Glutamatergic neuron (in vitro differentiated cells): ENCODE data around the gene BTBD17. TPM values are rescaled to one million over a fixed set of nuclear protein-coding genes. Genes with fewer than 3 reads are reported as not detected.
A peak's percentile ranks its signal among the peaks of the same experiment; 100 is the strongest.

Experiments used
- DNase-seq: peaks from one replicate; pipeline ENCODE4 v3.0.0; 2022
- H3K27ac Mint-ChIP-seq: one replicate; pipeline ENCODE4 v1.8.0; 2020; ENCODE audit warnings: mild to moderate bottlenecking, mixed read lengths, inconsistent platforms; ENCODE audit not compliant: unreplicated experiment
- H3K27me3 Mint-ChIP-seq: one replicate; pipeline ENCODE4 v1.8.0; 2020; ENCODE audit warnings: mild to moderate bottlenecking, moderate library complexity, mixed read lengths, inconsistent platforms; ENCODE audit not compliant: unreplicated experiment
- H3K36me3 Mint-ChIP-seq: one replicate; pipeline ENCODE4 v1.8.0; 2020; ENCODE audit warnings: mild to moderate bottlenecking, mixed read lengths, inconsistent platforms; ENCODE audit not compliant: unreplicated experiment
- H3K4me1 Mint-ChIP-seq: one replicate; pipeline ENCODE4 v1.8.0; 2020; ENCODE audit warnings: mild to moderate bottlenecking, low read depth, mixed read lengths, inconsistent platforms; ENCODE audit not compliant: unreplicated experiment
- H3K4me3 Mint-ChIP-seq: one replicate; pipeline ENCODE4 v1.8.0; 2020; ENCODE audit warnings: mild to moderate bottlenecking, mixed read lengths, inconsistent platforms; ENCODE audit not compliant: unreplicated experiment
- H3K9me3 Mint-ChIP-seq: one replicate; pipeline ENCODE4 v1.8.0; 2020; ENCODE audit warnings: mild to moderate bottlenecking, moderate library complexity, mixed read lengths, inconsistent platforms; ENCODE audit not compliant: unreplicated experiment
- total RNA-seq: library from RNA; stranded (reverse); fragmentation: NEBNext Ultra II Directional; extraction: Animal tissue kit (Norgen Biotek cat#: 25700); gene quantifications from one replicate; pipeline ENCODE4 v1.2.1, GENCODE V29; 2021; ENCODE audit not compliant: unreplicated experiment
- TF ChIP-seq, protein P1 (sequence below): fragments of 200-600 bp; sonication (generic); IDR thresholded peaks from one replicate; pipeline ENCODE4 v1.5.0; 2021; ENCODE audit not compliant: partially characterized antibody, unreplicated experiment

Gene BTBD17
- total RNA-seq, 1 donor from 2014 or later = 310 TPM

DNA sequence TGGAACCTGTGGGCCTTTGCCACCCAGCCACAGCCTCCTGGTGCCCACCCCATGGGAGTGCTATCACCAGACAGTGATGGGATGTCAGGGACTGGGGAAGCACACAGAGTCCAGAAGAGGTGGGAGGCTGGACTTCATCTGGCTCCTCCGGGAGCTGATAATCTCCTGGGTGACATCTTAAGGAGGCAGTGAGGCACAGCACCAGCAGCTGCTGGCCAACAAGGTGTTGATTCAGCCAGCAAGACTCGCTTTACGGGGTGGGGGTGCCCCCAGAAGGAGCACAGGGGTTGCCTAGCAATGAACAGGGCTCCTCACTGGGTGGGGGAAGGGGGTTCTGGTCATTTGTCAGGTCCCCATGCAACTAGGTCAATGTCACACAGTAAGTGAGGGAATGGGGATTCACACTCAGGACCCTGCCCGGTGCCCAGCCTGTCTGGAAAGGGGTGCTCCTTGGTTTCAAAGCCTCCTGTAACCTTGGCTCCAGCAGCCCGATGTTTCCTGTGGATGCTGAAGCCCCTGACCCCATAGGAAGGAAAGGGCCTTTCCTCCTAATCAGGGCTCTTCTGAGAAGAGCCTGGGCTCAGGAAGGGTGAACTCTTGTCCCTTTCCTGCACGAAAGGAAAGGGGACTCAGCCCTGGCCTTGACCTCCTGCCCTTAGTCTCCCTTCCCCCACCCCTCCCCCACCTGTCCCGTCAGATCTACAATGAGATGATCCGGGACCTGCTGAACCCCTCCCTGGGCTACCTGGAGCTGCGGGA lies 18.0 kb downstream of the BTBD17 start:
- peaks cover 13% of the 10 kb centered on the region for H3K4me1 Mint-ChIP-seq
- H3K27me3 Mint-ChIP-seq = peaks cover 9% of the 10 kb centered on the region
- no peak for DNase-seq
- H3K27ac Mint-ChIP-seq = no peak overlapping the region
- TF ChIP-seq, protein P1, sequence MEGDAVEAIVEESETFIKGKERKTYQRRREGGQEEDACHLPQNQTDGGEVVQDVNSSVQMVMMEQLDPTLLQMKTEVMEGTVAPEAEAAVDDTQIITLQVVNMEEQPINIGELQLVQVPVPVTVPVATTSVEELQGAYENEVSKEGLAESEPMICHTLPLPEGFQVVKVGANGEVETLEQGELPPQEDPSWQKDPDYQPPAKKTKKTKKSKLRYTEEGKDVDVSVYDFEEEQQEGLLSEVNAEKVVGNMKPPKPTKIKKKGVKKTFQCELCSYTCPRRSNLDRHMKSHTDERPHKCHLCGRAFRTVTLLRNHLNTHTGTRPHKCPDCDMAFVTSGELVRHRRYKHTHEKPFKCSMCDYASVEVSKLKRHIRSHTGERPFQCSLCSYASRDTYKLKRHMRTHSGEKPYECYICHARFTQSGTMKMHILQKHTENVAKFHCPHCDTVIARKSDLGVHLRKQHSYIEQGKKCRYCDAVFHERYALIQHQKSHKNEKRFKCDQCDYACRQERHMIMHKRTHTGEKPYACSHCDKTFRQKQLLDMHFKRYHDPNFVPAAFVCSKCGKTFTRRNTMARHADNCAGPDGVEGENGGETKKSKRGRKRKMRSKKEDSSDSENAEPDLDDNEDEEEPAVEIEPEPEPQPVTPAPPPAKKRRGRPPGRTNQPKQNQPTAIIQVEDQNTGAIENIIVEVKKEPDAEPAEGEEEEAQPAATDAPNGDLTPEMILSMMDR = no peak
- peaks cover 5% of the 10 kb centered on the region for H3K36me3 Mint-ChIP-seq
- H3K4me3 Mint-ChIP-seq = no peak overlapping the region
- peaks cover 5% of the 10 kb centered on the region for H3K9me3 Mint-ChIP-seq

DNA sequence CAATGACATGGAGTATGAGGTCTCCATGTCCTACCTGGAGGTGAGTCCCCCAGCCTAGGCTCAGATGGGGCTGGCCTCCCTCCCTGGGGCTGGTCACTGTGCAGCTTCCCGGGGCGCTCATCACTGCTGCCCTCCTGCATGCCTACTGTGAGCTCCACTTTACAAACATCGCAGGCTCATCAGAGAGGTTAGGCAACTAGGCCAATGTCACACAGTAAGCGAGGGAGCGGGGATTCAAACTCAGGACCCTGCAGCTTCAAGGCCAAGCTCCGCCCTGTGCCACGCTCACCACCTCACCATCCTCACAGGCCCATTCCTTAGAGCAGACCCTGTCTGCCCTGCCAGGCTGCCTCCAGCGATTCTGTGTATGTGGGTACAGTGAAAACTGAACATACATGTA lies 18.5 kb downstream of the BTBD17 start:
- peaks cover 3% of the 10 kb centered on the region for H3K36me3 Mint-ChIP-seq
- no peak overlapping the region for H3K4me3 Mint-ChIP-seq
- no peak overlapping the region for H3K27ac Mint-ChIP-seq
- H3K4me1 Mint-ChIP-seq = peaks cover 13% of the 10 kb centered on the region
- peaks cover 3% of the 10 kb centered on the region for H3K9me3 Mint-ChIP-seq
- TF ChIP-seq, protein P1 = no peak
- H3K27me3 Mint-ChIP-seq = peaks cover 9% of the 10 kb centered on the region
- no peak for DNase-seq

DNA sequence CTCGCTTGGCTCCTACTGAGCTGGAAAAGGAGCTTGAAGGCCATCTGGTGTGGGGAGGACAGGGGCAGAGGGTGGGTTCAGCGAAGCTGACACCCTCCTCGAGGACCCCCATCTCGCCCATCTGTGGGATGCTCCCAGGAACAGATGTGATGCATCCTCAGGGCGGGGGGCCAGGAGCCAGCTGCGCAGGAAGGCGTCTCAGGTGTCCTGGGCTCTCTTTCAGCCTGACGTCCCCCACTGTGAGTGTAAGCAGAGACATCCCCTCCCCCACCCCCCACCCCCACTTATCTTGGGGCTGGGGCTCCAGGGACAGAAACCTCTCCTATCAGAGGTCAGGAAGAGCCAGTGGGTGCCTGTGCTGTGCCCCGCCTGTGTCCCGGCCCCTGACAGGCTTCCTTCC lies 19.4 kb downstream of the BTBD17 start:
- Mint-ChIP-seq H3K27ac (peak overlapping the region; percentile 38), H3K9me3 (peaks cover 3% of the 10 kb centered on the region), H3K4me3 (no peak overlapping the region), H3K27me3 (peaks cover 14% of the 10 kb centered on the region), H3K36me3 (no peaks in the 10 kb centered on the region), H3K4me1 (peaks cover 21% of the 10 kb centered on the region)
- DNase-seq = no peak
- TF ChIP-seq, protein P1 = no peak

DNA sequence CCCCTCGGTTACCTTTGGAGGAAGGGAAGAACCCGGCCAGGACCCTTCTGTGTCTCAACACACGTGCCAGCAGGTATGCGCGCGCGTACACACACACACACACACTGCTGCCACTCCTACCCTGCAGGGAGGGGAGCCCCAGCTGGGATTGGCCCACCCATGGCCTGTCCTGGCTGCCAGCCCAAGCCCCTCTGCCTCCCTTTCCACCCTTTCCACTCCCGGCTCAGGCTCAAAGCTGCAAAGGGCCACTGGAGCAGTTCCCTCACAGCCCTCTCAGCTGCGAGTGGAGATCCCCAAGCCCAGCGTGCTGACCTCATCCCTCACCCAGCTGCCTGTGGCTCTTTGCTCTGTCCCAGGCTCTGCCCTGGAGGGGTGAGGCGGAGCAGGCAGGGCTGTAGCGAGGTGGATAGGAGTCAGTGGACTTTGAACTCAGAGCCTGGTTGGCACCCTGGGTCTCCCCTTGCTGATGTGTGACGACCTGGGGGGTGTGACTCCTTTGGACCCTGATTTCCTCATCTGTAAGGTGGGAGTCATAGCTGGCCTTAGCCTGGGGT lies 21.1 kb downstream of the BTBD17 start:
- Mint-ChIP-seq H3K27ac (no peak overlapping the region), H3K36me3 (peaks cover 5% of the 10 kb centered on the region), H3K27me3 (peaks cover 10% of the 10 kb centered on the region), H3K9me3 (peaks cover 3% of the 10 kb centered on the region), H3K4me1 (peaks cover 20% of the 10 kb centered on the region), H3K4me3 (no peak overlapping the region)
- TF ChIP-seq, protein P1 = no peak
- DNase-seq = peak; percentile 44

DNA sequence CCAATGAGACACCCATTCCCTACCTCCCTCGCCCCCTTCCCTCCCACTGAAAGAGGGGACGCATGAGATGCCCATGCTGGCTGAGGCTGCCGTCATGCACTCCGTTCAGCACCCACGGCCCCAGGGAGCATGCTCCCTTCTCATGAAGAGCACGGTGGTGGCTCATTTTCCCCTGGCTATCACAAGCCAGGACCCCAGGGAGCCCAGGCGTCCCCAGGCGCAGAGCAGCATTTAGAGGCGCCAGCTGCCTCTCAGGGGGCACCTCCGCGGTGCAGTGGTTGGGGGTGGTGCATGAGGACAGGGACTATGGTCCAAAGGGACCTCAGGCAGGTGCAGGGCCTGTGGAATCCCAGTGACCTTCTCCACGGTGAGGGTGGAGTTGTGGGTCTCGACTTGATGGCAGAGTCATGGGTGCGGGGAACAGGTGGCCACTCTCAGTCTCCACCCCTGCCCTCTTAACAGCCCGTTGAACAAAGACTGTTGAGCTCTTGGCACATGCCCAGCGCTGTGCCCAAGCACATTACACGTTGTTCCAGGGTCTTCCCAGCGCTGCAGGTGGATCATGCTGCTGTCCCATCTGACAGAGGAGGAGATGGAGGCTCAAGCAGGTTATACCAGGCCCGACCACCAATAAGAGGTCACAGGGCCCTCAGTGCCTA lies 22.0 kb downstream of the BTBD17 start:
- peaks cover 8% of the 10 kb centered on the region for H3K27me3 Mint-ChIP-seq
- DNase-seq = no peak
- TF ChIP-seq, protein P1 = no peak
- H3K4me1 Mint-ChIP-seq = peaks cover 18% of the 10 kb centered on the region
- no peak overlapping the region for H3K27ac Mint-ChIP-seq
- no peak overlapping the region for H3K4me3 Mint-ChIP-seq
- peaks cover 3% of the 10 kb centered on the region for H3K9me3 Mint-ChIP-seq
- peaks cover 5% of the 10 kb centered on the region for H3K36me3 Mint-ChIP-seq
